ENCODE measurements around the gene RITA1.

RITA1 gene

DNA sequence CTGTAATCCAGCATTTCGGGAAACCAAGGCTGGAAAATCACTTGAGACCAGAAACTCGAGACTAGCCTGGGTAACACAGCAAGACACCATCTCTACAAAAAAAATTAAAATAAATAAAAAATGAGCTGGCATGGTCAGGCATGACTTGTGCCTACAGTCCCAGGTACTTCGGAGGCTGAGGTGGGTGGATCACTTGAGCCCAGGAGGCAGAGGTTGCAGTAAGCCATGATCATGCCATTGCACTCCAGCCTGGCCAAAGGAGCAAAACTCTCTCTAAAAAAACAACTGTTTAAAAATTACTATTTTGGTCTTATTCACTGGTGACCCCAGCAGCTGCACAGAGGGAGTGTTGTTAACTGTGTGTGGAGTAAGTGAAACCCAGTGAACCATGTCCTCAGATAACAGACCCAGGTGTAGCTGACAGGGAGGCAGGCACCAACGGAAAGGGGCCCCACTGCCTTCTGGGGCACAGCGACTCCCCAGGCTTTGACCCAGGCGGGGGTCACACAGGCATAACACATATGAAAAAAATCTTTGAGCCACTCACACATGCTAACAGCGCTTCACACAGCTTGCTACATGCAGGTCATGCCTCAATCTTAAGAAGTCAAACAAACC lies 12.3 kb upstream of the RITA1 start:
- in situ Hi-C loops (cut with MboI; ENCODE audit: low sequenced_read_pairs) = loop anchor here (5.0 kb wide), 1 partner anchor 126 kb away; no protein-coding TSS in a partner anchor

DNA sequence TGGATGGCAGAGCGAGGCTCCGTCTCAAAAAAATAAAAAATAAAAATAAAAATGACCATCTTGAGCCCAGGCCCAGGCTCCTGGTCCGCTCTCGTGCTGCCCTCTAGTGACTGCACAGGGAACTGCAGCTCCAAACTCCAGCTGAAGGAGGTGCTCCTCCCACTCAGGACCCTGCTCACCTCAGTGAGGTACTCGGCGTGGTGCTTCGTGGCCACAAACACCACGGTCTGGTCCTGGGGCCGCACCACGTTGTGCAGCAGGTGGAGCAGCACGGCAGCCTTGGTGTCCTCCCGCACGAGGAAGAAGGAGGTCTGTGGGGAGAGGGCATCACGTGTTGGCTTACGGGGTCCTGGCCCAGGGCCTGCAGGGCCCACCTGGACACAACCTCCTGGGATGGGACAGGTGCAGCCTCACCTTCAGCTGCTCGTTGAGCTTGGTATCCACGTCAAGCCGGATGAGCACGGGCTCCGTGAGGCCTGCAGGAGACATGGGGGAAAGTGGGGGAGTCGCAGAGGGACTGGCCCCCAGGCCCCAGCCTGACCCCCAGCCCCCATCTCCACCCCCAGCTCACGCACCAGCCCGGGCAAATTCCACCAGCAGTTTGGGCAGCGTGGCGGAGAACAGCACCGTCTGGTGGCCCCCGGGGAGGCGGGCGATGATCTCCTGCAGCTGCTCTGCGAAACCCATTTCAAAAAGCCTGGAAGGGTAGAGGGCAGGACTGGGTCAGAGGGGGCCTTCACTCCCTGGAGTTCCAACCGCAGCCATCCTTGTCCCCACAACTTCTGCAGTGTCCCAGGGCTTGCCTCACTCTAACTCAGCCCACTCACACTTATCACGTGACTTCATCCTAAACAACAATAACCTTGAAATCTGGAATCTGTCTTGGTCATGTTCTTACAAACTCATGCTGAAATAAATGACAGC lies 10.8 kb upstream of the RITA1 start:
- in situ Hi-C loops (cut with MboI; ENCODE audit: low sequenced_read_pairs) = loop anchor here (5.0 to 25.0 kb wide), 3 partner anchors 127 to 738 kb away; partner anchors contain the start of genes SDS and SDSL

DNA sequence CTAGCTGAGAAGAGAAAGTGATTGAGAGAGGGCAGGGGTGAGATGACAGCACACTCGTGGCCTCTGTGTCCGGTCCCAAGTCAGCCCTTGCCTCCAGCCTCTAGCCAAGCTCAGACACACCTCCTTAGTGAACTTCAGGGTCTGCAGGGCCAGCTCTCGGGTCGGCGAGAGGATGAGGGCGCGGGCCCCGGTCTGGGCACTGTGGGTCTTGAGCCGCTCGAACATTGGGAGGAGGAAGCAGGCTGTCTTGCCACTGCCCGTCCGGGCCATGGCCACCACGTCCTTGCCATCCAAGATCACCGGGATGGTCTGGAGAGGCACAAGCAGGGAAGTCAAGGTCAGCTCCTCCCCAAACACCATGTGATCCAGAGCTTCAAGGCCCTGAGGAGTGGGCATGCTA lies 6.5 kb upstream of the RITA1 start:
- in situ Hi-C loops (cut with MboI; ENCODE audit: low sequenced_read_pairs) = loop anchor here (25.0 kb wide), 2 partner anchors 233 to 733 kb away; partner anchors contain the start of genes SDS and SDSL

DNA sequence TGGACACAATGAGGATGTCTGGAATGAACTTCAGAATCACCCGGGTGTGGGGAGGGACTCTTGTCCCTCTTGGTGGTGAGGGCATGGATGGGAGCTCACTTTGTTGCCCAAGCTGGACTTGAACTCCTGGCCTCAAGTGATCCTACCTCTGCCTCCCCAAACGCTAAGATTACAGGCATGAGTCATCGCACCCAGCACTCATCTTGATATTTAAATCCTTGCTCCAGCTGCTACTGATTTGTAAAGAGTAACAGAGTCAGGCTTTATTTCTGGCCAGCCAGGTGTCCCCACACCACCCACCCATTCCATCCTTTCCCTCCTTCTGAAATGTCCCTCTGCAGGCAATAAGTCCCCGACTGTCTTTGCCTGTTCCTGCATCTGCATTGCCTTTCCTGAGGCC lies 5.2 kb upstream of the RITA1 start:
- in situ Hi-C loops (cut with MboI; ENCODE audit: low sequenced_read_pairs) = loop anchor here (25.0 kb wide), 2 partner anchors 232 to 732 kb away; partner anchors contain the start of genes SDS and SDSL

DNA sequence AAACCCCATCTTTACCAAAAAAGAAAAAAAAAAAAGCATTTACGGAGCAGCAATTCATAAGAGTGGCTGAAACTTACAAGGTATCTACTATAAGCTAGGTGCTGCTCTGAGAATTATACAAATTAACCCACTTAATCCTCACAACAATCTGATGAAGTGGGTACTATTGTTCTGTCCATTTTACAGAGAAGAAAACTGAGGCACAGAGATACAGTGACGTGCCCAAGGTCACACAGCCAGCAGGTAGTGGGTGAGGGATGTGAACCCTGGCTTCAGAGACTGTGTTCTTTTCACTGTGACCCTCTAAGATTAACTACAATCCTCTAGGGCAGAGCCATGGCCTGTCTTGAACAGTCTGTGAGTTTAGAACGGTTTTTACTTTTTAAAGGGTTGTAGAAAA lies 3.5 kb upstream of the RITA1 start:
- in situ Hi-C loops (cut with MboI; ENCODE audit: low sequenced_read_pairs) = loop anchor here (25.0 kb wide), 2 partner anchors 230 to 730 kb away; partner anchors contain the start of genes SDS and SDSL

DNA sequence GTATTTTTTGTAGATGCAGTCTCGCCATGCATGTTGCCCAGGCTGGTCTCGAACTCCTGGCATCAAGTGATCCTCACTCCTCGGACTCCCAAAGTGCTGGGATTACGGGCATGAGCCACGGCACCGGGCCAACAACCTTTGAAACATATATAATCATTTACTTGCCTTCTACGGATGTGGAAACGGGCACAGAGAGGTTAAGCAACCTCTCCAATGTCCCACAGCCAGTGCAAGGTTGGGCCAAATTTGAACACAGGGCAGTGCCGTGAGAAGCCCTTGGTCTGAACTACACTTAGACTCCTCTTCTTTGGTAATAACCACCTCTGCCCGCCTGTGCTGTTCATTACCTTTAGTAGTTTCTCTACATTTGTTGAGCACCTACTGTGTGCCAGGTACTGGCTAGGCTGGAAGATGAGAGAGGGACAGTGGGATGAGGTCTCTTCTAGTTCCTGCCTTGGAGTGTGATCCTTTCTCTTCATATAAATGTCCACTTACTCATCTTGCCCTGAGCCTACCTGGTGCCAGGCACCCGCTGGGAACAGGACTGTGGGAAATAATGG lies 2.4 kb upstream of the RITA1 start:
- in situ Hi-C loops (cut with MboI; ENCODE audit: low sequenced_read_pairs) = loop anchor here (25.0 kb wide), 2 partner anchors 229 to 729 kb away; partner anchors contain the start of genes SDS and SDSL

DNA sequence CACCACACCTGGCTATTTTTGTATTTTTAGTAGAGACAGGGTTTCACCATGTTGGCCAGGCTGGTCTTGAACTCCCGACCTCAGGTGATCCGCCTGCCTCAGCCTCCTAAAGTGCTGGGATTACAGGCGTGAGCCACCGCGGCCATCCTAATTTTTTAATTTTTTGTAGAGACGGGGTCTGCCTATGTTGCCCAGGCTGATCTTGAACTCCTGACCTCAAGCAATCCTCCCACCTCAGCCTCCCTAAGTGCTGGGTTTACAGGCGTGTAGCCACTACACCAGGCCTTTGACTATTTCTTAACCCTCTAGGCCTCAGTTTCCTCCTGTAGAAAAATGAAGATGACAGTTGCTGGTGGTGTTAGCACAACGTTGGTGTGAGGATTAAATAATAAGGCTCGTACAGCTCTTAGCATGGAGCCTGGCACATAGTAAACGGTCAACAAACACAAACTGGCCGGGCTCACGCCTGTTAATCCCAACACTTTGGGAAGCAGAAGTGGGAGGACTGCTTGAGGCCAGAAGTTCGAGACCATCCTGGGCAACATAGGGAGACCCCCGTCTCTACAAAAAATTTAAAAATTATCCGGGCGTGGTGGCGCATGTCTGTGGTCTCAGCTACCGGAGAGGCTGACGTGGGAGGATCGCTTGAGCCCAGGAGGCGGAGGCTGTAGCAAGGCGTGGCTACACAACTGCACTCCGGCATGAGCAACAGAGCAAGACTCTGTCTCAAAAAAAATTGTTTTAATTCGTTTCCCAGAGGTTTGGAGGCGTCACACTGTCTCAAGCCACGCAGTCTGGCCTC lies 1.2 kb upstream of the RITA1 start:
- in situ Hi-C loops (cut with MboI; ENCODE audit: low sequenced_read_pairs) = loop anchor here (25.0 kb wide), 2 partner anchors 228 to 728 kb away; partner anchors contain the start of genes SDS and SDSL

DNA sequence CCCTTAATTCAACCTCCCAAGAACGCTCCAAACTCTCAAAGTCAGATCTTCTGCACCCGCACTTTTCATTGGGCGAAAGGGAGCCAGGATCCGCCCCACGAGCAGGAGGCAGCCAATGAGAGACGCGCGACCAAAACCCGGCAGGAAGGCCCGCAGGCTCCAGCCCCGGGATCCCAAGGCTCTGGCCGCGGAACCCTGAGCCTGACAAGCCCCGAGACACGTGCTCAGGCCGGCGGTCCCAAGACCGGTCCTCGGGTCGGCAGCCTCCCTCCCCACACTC lies 681 bp upstream of the RITA1 start:
- in situ Hi-C loops (cut with MboI; ENCODE audit: low sequenced_read_pairs) = loop anchor here (25.0 kb wide), 2 partner anchors 227 to 727 kb away; partner anchors contain the start of genes SDS and SDSL

DNA sequence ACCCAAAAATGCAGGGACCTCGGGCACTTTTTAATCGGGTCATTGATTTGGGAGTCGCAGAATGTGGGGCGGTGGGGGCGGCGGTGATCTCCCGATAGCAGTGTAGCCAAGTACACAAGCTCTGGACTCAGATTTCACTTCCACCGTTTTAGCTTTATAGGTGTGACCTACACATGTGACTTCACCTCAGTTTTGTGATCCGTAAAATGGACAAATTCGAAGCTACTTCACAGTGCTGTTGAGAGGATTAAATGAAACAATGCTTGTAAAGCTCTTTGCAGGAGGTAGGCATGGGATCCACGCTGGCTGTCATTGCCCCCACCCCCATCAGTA lies 478 bp downstream of the RITA1 start:
- in situ Hi-C loops (cut with MboI; ENCODE audit: low sequenced_read_pairs) = loop anchor here (25.0 kb wide), 2 partner anchors 226 to 726 kb away; partner anchors contain the start of genes SDS and SDSL

DNA sequence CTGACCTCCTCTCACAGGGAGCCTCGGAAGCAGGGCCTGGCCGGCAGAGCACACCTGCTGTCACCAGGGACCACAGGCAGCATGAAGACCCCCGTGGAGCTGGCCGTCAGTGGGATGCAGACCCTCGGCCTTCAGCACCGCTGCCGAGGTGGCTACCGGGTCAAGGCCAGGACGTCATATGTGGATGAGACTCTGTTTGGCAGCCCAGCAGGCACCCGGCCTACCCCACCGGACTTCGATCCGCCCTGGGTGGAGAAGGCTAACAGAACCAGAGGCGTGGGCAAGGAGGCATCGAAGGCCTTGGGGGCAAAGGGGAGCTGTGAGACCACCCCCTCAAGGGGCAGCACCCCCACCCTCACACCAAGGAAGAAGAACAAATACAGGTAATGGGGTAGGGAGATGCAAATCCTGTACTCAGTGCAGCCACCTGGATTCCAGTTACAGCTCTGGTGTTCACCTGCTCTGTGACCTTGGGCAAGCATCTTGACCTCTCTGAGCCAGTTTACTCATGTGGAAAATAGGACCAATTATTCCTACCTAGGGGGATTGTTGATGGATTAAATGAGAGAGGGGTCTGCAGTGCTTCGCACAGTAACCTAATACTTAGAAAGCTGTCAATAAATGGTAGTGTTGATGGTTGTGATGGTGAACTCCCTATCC lies 1.3 kb downstream of the RITA1 start:
- in situ Hi-C loops (cut with MboI; ENCODE audit: low sequenced_read_pairs) = loop anchor here (25.0 kb wide), 2 partner anchors 226 to 726 kb away; partner anchors contain the start of genes SDS and SDSL

DNA sequence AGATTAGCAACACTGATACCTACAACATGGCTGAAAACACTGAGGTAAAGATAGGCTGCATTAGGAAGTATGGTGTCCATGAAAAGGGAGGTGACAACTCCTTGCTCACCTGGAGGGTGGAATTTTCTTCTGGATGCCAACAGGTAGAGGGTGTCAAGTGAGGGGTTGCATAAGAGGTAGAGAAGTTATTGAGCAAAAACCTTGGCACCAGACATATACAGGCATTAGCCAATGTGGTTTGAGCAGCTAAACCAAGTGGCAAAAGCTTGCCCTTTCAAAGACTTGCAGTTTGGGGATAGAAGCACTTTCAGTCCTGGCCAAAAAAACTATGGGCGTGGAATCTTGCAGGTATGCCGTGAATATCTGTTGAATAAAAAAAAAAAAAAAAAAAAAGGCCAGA lies 3.8 kb downstream of the RITA1 start:
- in situ Hi-C loops (cut with MboI; ENCODE audit: low sequenced_read_pairs) = loop anchor here (25.0 kb wide), 2 partner anchors 223 to 723 kb away; partner anchors contain the start of genes SDS and SDSL

DNA sequence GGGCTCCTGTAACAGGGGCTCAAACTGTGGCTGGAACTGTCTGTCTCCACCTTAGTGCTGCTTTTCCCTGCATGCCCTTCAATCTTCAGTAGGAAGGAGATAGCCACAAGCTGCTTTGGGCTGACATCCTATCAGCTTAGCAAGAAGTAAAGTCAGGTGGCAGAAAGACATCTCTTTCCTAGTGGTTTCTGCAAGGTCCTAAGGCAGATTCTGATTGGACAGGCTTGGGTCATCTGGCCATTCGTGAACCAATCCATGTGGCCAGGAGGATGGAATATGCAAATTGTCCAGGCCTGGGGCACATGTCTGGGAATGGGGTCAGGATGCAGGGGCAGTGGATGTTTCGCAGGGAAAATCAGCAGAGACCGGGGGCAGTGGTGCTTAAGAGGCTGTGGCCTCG lies 5.2 kb downstream of the RITA1 start:
- in situ Hi-C loops (cut with MboI; ENCODE audit: low sequenced_read_pairs) = loop anchor here (25.0 kb wide), 2 partner anchors 222 to 722 kb away; partner anchors contain the start of genes SDS and SDSL

DNA sequence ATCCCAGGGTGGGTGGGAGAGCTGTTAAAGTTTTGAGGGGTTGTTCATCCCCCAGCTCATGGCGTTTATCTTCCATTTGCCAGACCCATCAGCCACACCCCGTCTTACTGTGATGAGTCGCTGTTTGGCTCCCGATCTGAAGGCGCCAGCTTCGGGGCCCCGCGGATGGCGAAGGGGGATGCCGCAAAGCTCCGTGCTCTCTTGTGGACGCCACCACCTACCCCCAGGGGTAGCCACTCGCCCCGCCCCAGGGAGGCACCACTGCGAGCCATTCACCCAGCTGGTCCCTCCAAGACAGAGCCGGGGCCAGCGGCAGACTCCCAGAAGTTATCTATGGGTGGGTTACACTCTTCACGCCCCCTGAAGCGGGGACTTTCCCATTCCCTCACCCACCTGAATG lies 5.7 kb downstream of the RITA1 start:
- in situ Hi-C loops (cut with MboI; ENCODE audit: low sequenced_read_pairs) = loop anchor here (25.0 kb wide), 2 partner anchors 221 to 721 kb away; partner anchors contain the start of genes SDS and SDSL

DNA sequence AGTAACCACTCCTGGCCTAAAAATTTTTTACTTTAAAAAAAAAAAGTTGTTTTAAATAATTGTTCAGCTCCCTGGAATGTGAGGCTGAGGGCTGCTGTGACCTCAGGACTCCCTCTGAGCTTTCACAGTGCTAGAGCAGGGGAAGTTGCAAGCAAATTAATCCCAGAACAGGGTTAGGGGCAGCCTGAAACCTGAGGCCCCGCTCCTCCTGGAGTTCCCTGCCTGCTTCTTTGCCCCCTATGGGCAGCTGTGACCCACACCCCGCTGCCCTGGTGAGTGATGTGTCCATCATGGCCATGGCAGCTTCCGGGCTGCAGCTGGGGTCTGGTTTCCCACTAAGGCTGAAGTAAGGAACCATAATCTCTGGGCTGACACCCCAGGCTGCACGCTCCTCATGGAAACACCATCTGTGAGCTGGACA lies 9.5 kb downstream of the RITA1 start:
- in situ Hi-C loops (cut with MboI; ENCODE audit: low sequenced_read_pairs) = loop anchor here (25.0 kb wide), 2 partner anchors 217 to 717 kb away; partner anchors contain the start of genes SDS and SDSL

DNA sequence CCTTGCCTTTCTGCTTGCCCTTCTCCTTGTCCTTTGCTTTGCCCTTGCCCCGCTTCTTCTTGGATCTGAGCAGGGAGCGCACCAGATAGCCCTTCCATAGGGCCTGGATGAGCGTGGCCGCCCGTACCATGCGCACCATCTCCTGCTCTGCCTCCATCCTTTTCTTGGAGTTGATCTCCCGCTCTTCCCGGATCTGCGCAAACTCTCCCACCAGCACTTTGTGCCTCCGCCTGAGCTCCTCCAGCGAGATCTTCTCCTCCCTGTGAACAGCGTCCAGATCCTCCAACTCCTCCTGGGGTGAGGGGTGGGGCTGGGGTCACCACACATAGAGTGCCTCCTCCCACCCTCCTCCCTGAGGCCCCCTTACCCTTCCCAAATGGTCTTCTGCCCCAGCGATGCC lies 10.1 kb downstream of the RITA1 start:
- in situ Hi-C loops (cut with MboI; ENCODE audit: low sequenced_read_pairs) = loop anchor here (25.0 kb wide), 2 partner anchors 217 to 717 kb away; partner anchors contain the start of genes SDS and SDSL

DNA sequence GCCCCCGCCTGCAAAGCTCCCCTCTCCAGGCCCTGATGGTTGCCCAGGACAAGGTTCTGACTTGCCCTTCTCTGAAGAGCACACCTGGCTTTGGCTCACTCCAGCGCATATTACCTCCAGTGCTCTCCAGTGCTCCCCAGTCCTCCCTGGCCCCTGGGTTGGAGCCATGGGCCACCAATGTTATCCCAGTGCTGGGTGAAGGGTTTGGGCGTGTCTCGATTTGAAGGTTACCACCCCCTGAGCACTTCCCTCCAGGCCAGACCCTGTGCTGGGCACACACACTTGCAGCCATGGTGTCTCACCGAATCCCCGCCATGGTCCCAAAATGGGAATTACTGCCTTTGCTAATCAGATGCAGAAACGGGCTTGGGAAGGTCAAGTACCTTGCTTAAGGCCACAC lies 11.1 kb downstream of the RITA1 start:
- in situ Hi-C loops (cut with MboI; ENCODE audit: low sequenced_read_pairs) = loop anchor here (25.0 kb wide), 2 partner anchors 216 to 716 kb away; partner anchors contain the start of genes SDS and SDSL

DNA sequence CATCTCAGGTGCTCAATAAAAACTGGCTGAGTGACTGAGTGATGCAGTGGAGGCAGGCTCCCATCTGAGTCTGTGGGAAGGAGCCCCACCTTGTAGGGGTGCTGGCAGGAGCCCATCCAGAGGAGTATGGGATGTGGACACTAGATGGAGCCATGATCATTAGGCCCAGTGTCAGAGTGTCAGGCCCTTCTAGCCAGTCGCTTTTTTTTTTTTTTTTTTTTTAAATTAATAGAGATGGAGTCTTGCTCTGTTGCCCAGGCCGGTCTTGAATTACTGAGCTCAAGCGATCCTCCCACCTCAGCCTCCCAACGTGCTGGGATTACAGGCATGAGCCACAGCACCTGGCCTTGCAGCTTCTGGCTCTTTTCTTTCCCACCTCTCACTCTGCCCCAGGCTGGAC lies 11.5 kb downstream of the RITA1 start:
- in situ Hi-C loops (cut with MboI; ENCODE audit: low sequenced_read_pairs) = loop anchor here (25.0 kb wide), 2 partner anchors 215 to 715 kb away; partner anchors contain the start of genes SDS and SDSL

DNA sequence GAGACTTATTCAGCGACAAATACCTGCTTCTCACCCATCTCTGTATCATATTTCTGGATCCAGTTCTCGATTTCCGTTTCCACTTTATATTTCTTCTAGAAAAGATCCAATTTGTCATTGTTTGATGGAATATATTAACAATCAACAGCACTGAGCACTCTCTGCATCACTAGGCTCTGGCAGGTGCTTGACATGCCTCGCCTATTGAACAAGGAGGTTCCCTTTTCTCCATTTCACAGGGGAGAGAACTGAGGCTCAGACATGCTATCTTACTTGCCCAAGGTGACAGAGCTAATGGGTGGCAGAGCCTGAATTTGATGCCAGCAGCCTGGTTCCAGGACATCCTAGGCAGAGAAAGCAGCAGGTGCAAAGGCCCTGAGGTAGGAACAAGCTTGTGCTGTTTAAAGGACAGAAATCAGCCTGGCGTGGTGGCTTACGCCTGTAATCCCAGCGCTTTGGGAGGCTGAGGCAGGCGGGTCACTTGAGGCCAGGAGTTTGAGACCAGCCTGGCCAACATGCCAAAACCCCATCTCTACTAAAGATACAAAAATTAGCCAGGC lies 12.1 kb downstream of the RITA1 start:
- in situ Hi-C loops (cut with MboI; ENCODE audit: low sequenced_read_pairs) = loop anchor here (25.0 kb wide), 2 partner anchors 215 to 715 kb away; partner anchors contain the start of genes SDS and SDSL

DNA sequence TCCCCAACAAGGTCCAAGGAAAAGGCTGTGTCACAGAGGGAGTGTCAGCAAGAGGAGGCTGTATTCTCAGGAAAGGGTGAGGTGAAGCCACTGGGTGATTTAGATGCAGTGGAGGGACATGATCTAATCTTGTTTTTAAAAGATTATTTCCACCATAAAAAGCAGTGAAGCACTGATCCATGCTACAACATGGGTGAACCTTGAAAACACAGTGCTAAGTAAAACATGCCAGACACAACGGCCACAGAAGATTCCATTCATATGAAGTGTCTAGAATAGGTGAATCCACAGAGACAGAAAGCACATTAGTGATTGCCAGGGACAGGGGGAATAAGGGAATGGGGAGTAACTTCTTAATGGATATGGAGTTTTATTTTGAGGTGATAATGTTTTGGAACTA lies 12.8 kb downstream of the RITA1 start:
- in situ Hi-C loops (cut with MboI; ENCODE audit: low sequenced_read_pairs) = loop anchor here (25.0 kb wide), 2 partner anchors 214 to 714 kb away; partner anchors contain the start of genes SDS and SDSL

Measured in HL-60/S4 treated with phorbol 12-myristate 13-acetate at 8.2 ng/mL for 4 days and 3 days (cell line).